GM23248 (cell line): ENCODE results near the gene PAQR6.

ENCODE experiments used
- EZH2 ChIP-seq: fragments of 200-600 bp; sonication (generic); IDR thresholded peaks from 2 replicates; pipeline ENCODE4 v1.6.1; 2018; ENCODE audit warnings: antibody characterized with exemption, mild to moderate bottlenecking; ENCODE audit not compliant: insufficient read depth, poor library complexity, severe bottlenecking
- EZH2phosphoT487 ChIP-seq: fragments of 200-600 bp; sonication (generic); IDR thresholded peaks from 2 replicates; pipeline ENCODE4 v1.6.1; 2018; ENCODE audit warnings: antibody characterized with exemption, moderate library complexity, mild to moderate bottlenecking, low read depth; ENCODE audit not compliant: insufficient read depth

- no peak for TF ChIP-seq EZH2
- TF ChIP-seq EZH2phosphoT487, result no peak
These were observed 36.6 kb downstream of the PAQR6 start for GRCh38 chr1:156211243-156211642.
